A549 (cell line): ENCODE data around the gene RD3L. TPM values are rescaled to one million over a fixed set of nuclear protein-coding genes. Genes with fewer than 3 reads are reported as not detected.

Source experiments
- ATAC-seq, 2 experiments: fragments of 200-7000 bp in 1 of 2; fragments of >200 bp in 1 of 2; cut with Nextera tagmentation in 1 of 2; cut with Tn5 transposase in 1 of 2; 3 replicates each; pipeline versions ENCODE4 v1.8.0 to v1.9.1; 2018 to 2020; ENCODE audit warnings: mild to moderate bottlenecking in 1 of 2, moderate library complexity in 1 of 2
- CTCF ChIA-PET: fragments of 300-600 bp; sonication (Branson Sonifier 250); formaldehyde crosslinking; extraction: SDS; loops from one replicate; lab custom pipeline; 2021; ENCODE audit warnings: antibody characterized with exemption, inconsistent platforms; lab: Yijun Ruan, JAX
- POLR2A ChIA-PET: fragments of 350-600 bp; formaldehyde crosslinking; extraction: SDS; loops from one replicate; lab custom pipeline; 2021; ENCODE audit warnings: antibody characterized with exemption, inconsistent platforms; lab: Yijun Ruan, JAX
- DNase-seq, 2 experiments: peaks; one replicate each; pipeline versions ENCODE4 v3.0.0 to v3.0.0-alpha.2; 2011 to 2016; ENCODE audit warnings: low read depth in 1 of 2, low spot score in 1 of 2
- FAIRE-seq: peaks from 2 replicates; lab custom pipeline; 2011; peaks lifted over from hg19 to GRCh38; lab: Jason Lieb, UNC
- H3K27ac ChIP-seq, 2 experiments: fragments of >200 bp; sonication (Bioruptor Twin); formaldehyde crosslinking; 3 replicates each; pipeline ENCODE4 v1.5.1; 2016 to 2017
- H3K4me1 ChIP-seq: fragments of >200 bp; sonication (Bioruptor Twin); formaldehyde crosslinking; 3 replicates; pipeline ENCODE4 v1.6.1; 2016
- H3K4me2 ChIP-seq: fragments of >200 bp; sonication (Bioruptor Twin); formaldehyde crosslinking; 3 replicates; pipeline ENCODE4 v1.6.1; 2016
- H3K4me3 ChIP-seq: fragments of >200 bp; sonication (Bioruptor Twin); formaldehyde crosslinking; 3 replicates; pipeline ENCODE4 v1.5.1; 2016
- H3K9me3 ChIP-seq: fragments of >200 bp; sonication (Bioruptor Twin); formaldehyde crosslinking; 3 replicates; pipeline ENCODE4 v1.6.1; 2016
- CHD2 ChIP-seq: fragments of 150-350 bp; IDR thresholded peaks from 2 replicates; pipeline ENCODE4 v1.6.1; 2014; ENCODE audit warnings: low read length; ENCODE audit not compliant: partially characterized antibody
- CHD4 ChIP-seq: fragments of 200-600 bp; sonication (generic); IDR thresholded peaks from 2 replicates; pipeline ENCODE4 v1.6.1; 2016; ENCODE audit warnings: antibody characterized with exemption, mild to moderate bottlenecking, borderline replicate concordance
- EHF ChIP-seq: fragments of 250-450 bp; sonication (Bioruptor Pico); IDR thresholded peaks from 2 replicates; pipeline ENCODE4 v1.5.0; 2020; ENCODE audit warnings: mild to moderate bottlenecking
- ESRRA ChIP-seq: fragments of 150-350 bp; IDR thresholded peaks from 2 replicates; pipeline ENCODE4 v1.6.1; 2014; ENCODE audit warnings: mild to moderate bottlenecking, low read length, borderline replicate concordance
- FOSB ChIP-seq: fragments of 250-450 bp; sonication (Bioruptor Pico); IDR thresholded peaks from 2 replicates; pipeline ENCODE4 v1.5.0; 2020; ENCODE audit warnings: mild to moderate bottlenecking, moderate library complexity
- FOSL2 ChIP-seq, 2 experiments: fragments of 450-650 bp in 1 of 2; fragments of >200 bp in 1 of 2; sonication (Bioruptor Twin) in 1 of 2; formaldehyde crosslinking; IDR thresholded peaks; 2 replicates each; pipeline versions ENCODE4 v1.5.0 to v1.6.1; 2016 to 2020; ENCODE audit warnings: mild to moderate bottlenecking in 1 of 2, moderate library complexity in 1 of 2
- HDAC2 ChIP-seq: fragments of 200-600 bp; sonication (generic); IDR thresholded peaks from 2 replicates; pipeline ENCODE4 v1.6.1; 2016
- HES2 ChIP-seq: fragments of >200 bp; sonication (Bioruptor Twin); formaldehyde crosslinking; IDR thresholded peaks from 2 replicates; pipeline ENCODE4 v1.6.1; 2016
- HMGXB4 ChIP-seq: fragments of 250-450 bp; sonication (Bioruptor Pico); IDR thresholded peaks from 2 replicates; pipeline ENCODE4 v1.5.0; 2021; ENCODE audit warnings: mild to moderate bottlenecking, moderate library complexity, borderline replicate concordance
- HOXB13 ChIP-seq: fragments of 250-450 bp; sonication (Bioruptor Pico); IDR thresholded peaks from 2 replicates; pipeline ENCODE4 v1.5.0; 2020; ENCODE audit warnings: low read depth, mild to moderate bottlenecking, moderate library complexity
- HOXB5 ChIP-seq: fragments of 250-450 bp; sonication (Bioruptor Pico); IDR thresholded peaks from 2 replicates; pipeline ENCODE4 v1.5.0; 2020; ENCODE audit warnings: mild to moderate bottlenecking, moderate library complexity
- JUN ChIP-seq, 2 experiments: fragments of >200 bp; sonication (Bioruptor Twin); formaldehyde crosslinking; IDR thresholded peaks; 2 replicates in 1 of 2; 3 replicates in 1 of 2; pipeline ENCODE4 v1.6.1; 2016 to 2017
- MAX ChIP-seq: IDR thresholded peaks from 2 replicates; pipeline ENCODE4 v1.6.1; 2012
- MAZ ChIP-seq: fragments of 150-350 bp; IDR thresholded peaks from 2 replicates; pipeline ENCODE4 v1.6.1; 2014; ENCODE audit warnings: antibody characterized with exemption, low read depth, low read length, borderline replicate concordance
- NFE2L2 ChIP-seq: fragments of 150-350 bp; conservative IDR thresholded peaks from 2 replicates; pipeline ENCODE4 v1.6.1; 2014; ENCODE audit warnings: low read length
- NPAS2 ChIP-seq: fragments of 250-450 bp; sonication (Bioruptor Pico); IDR thresholded peaks from 2 replicates; pipeline ENCODE4 v1.8.0; 2022; ENCODE audit warnings: mild to moderate bottlenecking, moderate library complexity, borderline replicate concordance
- PHF8 ChIP-seq: fragments of 200-600 bp; sonication (generic); IDR thresholded peaks from 2 replicates; pipeline ENCODE4 v1.6.1; 2016; ENCODE audit warnings: low read depth, mild to moderate bottlenecking, antibody characterized with exemption, moderate library complexity, borderline replicate concordance
- POLR2A ChIP-seq: IDR thresholded peaks from 2 replicates; pipeline ENCODE4 v1.6.1; 2012; ENCODE audit warnings: mild to moderate bottlenecking, low read length
- POLR2AphosphoS2 ChIP-seq: conservative IDR thresholded peaks from 2 replicates; pipeline ENCODE4 v1.6.1; 2012; ENCODE audit warnings: low read length, improper control_type of control experiment, inconsistent platforms
- RCOR1 ChIP-seq: fragments of 150-350 bp; IDR thresholded peaks from 2 replicates; pipeline ENCODE4 v1.6.1; 2014; ENCODE audit warnings: antibody characterized with exemption, low read length, low read depth
- ZFP36 ChIP-seq: fragments of 450-650 bp; IDR thresholded peaks from 2 replicates; pipeline ENCODE4 v1.6.1; 2014; ENCODE audit warnings: borderline replicate concordance; ENCODE audit not compliant: partially characterized antibody
- ZSCAN20 ChIP-seq: fragments of 250-450 bp; sonication (Bioruptor Pico); IDR thresholded peaks from 2 replicates; pipeline ENCODE4 v1.8.0; 2022; ENCODE audit warnings: mild to moderate bottlenecking, moderate library complexity
- WGBS: methylation state at CpG from one replicate; pipeline ENCODE4 v1.1.6; 2017; ENCODE audit errors: missing lambda C conversion rate; 5-methylcytosine and 5-hydroxymethylcytosine counted together
- polyA plus RNA-seq, 4 experiments: library from polyadenylated mRNA; depleted of rRNA in 3 of 4; stranded (reverse); fragments of >200 nt; fragmentation: RNase III in 1 of 4; extraction: RNeasy Plus Mini Kit Qiagen cat#74134 plus additional on column Dnase treatment in 1 of 4; gene quantifications; 2 replicates in 3 of 4; 3 replicates in 1 of 4; pipeline ENCODE4 v1.2.3, GENCODE V29; 2011 to 2017
- TF ChIP-seq, protein P1 (sequence below): fragments of 150-350 bp; IDR thresholded peaks from 2 replicates; pipeline ENCODE4 v1.6.1; 2014; ENCODE audit warnings: low read depth, mild to moderate bottlenecking, low read length

Gene RD3L
- polyA plus RNA-seq, 2 of the 4 experiments (the other 2 are of a cell fraction): not detected

DNA sequence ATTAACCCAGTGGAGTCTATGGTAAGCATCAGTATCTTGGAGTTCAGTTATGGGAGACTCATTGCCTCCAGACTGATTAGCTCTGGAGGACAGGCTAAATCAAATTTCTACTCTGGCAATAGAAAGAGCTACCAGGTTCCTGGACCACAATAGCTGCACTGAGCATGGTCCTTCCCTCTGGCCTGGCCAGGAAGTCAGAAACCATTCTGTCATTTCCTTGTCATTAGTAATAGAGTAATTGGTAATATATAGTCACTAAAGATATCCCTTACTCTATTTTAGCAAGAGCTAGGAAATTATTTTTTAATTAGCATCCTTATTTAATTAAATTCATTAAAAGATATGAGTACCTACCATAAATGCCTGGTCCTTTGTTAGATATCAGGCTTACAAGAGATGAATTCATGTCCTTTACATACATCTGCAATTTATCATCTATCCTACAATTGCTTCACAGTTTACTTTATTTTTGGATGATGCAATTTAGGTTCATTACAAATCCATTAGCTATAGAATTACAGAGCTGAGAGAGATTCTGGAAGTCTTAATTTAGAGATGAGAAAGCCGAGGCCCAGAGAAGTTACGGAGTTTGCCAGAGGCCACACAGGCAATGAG, 37.7 kb downstream of the RD3L start:
- H3K4me2 ChIP-seq: no peak overlapping the region
- no peak for TF ChIP-seq ZSCAN20 (CRISPR knock-in tag)
- no peak for TF ChIP-seq FOSB (CRISPR knock-in tag)
- TF ChIP-seq JUN (IDR thresholded peaks at IDR 0.05): no peak
- no peak for TF ChIP-seq POLR2A
- no peak for TF ChIP-seq HES2
- no peak for TF ChIP-seq HOXB5
- TF ChIP-seq CHD2: no peak
- TF ChIP-seq, protein P1, sequence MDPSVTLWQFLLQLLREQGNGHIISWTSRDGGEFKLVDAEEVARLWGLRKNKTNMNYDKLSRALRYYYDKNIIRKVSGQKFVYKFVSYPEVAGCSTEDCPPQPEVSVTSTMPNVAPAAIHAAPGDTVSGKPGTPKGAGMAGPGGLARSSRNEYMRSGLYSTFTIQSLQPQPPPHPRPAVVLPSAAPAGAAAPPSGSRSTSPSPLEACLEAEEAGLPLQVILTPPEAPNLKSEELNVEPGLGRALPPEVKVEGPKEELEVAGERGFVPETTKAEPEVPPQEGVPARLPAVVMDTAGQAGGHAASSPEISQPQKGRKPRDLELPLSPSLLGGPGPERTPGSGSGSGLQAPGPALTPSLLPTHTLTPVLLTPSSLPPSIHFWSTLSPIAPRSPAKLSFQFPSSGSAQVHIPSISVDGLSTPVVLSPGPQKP: no peak
- TF ChIP-seq NFE2L2: no peak
- no peak for TF ChIP-seq MAZ
- no peak for TF ChIP-seq ZFP36
- no peak for TF ChIP-seq HMGXB4
- no peak for TF ChIP-seq EHF (CRISPR knock-in tag)
- TF ChIP-seq HDAC2: no peak
- POLR2A ChIA-PET: no interaction called here
- ATAC-seq (no peak), FAIRE-seq (no peak), DNase-seq (no peak)
- no peak overlapping the region for H3K4me3 ChIP-seq
- H3K9me3 ChIP-seq: no peaks in the 10 kb centered on the region
- no peak overlapping the region for H3K27ac ChIP-seq
- CTCF ChIA-PET: interaction anchor here (0.6 to 2.9 kb wide), 9 partner anchors 12 to 173 kb away, joined by 3 to 13 read pairs (median 3); no protein-coding TSS in a partner anchor
- 84% methylated on average over 2 of the region's 2 CpGs for WGBS
- H3K4me1 ChIP-seq: peaks cover 3% of the 10 kb centered on the region; the same call in 1 of the 3 replicates

DNA sequence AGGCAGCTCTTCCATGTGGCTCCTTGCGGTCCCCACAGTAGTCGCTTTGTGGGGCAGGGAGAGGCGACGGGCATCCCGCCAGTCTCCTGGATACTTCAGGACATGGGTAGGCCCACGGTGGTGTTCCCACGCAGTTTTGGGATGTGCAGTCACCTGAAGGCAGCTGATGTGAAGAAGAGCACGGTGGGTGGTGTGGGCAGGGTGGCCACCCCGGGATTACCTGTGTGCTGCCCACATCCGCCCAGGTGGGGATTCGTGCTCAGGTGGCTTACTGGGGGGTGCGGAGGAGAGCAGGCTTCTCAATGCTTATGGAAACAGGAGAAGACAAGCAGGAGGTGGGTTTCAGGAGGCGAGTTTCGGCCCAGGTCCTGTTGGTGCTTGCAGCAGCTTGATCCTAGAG, 42.5 kb downstream of the RD3L start:
- Histone ChIP-seq H3K4me2 (no peak overlapping the region), H3K27ac (no peak overlapping the region), H3K9me3 (no peaks in the 10 kb centered on the region), H3K4me1 (peaks cover 5% of the 10 kb centered on the region; the same call in 1 of the 3 replicates), H3K4me3 (no peak overlapping the region)
- ChIA-PET CTCF (interaction anchor here (1.0 to 6.4 kb wide), 12 partner anchors 9 to 270 kb away, joined by 3 to 122 read pairs (median 6); no protein-coding TSS in a partner anchor), POLR2A (interaction anchor here (0.6 to 1.2 kb wide), 2 partner anchors 10 to 15 kb away, joined by 3 to 5 read pairs; no protein-coding TSS in a partner anchor)
- WGBS: 87% methylated on average over 8 of the region's 14 CpGs
- ATAC-seq (no peak), FAIRE-seq (no peak), DNase-seq (no peak)
- no peak for TF ChIP-seq HOXB13
- no peak for TF ChIP-seq ZFP36
- TF ChIP-seq CHD2: no peak
- no peak for TF ChIP-seq CHD4

- FAIRE-seq (no peak), ATAC-seq (peak in 1 of 2 experiments; percentile 14; a peak in 2 of 6 replicates), DNase-seq (no peak)
- Histone ChIP-seq H3K27ac (no peak overlapping the region), H3K4me3 (no peak overlapping the region), H3K4me2 (no peak overlapping the region), H3K9me3 (no peaks in the 10 kb centered on the region), H3K4me1 (peaks cover 9% of the 10 kb centered on the region; the same call in 1 of the 3 replicates)
- CTCF ChIA-PET: interaction anchor here (2.1 to 6.4 kb wide), 4 partner anchors 9 to 96 kb away, joined by 11 to 122 read pairs (median 44); no protein-coding TSS in a partner anchor
- TF ChIP-seq ESRRA: no peak
- TF ChIP-seq FOSL2 (IDR thresholded peaks at IDR 0.05): no peak
- no peak for TF ChIP-seq FOSL2 (CRISPR knock-in tag; IDR thresholded peaks at IDR 0.05)
- TF ChIP-seq POLR2A: no peak
- no peak for TF ChIP-seq PHF8
- TF ChIP-seq MAX: no peak
- TF ChIP-seq NPAS2 (CRISPR knock-in tag): no peak
- no peak for TF ChIP-seq POLR2AphosphoS2
- TF ChIP-seq RCOR1: no peak
- TF ChIP-seq HES2: no peak
- 73% methylated on average over 8 of the region's 13 CpGs for WGBS
- POLR2A ChIA-PET: no interaction called here
Measured at GRCh38 chr14:103899316-103899715, 43.0 kb downstream of the RD3L start.
